ENCODE results near the gene SLC16A1.

GRCh38 chr1:112981426-112981825, 25.4 kb upstream of the SLC16A1 start:
- TF ChIP-seq, protein P1, sequence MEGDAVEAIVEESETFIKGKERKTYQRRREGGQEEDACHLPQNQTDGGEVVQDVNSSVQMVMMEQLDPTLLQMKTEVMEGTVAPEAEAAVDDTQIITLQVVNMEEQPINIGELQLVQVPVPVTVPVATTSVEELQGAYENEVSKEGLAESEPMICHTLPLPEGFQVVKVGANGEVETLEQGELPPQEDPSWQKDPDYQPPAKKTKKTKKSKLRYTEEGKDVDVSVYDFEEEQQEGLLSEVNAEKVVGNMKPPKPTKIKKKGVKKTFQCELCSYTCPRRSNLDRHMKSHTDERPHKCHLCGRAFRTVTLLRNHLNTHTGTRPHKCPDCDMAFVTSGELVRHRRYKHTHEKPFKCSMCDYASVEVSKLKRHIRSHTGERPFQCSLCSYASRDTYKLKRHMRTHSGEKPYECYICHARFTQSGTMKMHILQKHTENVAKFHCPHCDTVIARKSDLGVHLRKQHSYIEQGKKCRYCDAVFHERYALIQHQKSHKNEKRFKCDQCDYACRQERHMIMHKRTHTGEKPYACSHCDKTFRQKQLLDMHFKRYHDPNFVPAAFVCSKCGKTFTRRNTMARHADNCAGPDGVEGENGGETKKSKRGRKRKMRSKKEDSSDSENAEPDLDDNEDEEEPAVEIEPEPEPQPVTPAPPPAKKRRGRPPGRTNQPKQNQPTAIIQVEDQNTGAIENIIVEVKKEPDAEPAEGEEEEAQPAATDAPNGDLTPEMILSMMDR (IDR thresholded peaks at IDR 0.05; ENCODE audit: low read depth, low read length), result no peak
- TF ChIP-seq EZH2phosphoT487 (IDR thresholded peaks at IDR 0.05; ENCODE audit: low read depth), result no peak
